Measurements from ENCODE around the gene FAM241B.

Gene FAM241B

GRCh38 chr10:69649786-69650550, 19.9 kb downstream of the FAM241B start:
- DNase-seq = no peak

GRCh38 chr10:69650589-69651261, 20.7 kb downstream of the FAM241B start:
- no peak for DNase-seq

- no peak for DNase-seq
These were observed 21.3 kb downstream of the FAM241B start for GRCh38 chr10:69651362-69651761.

- no peak for DNase-seq
These were observed 22.2 kb downstream of the FAM241B start for GRCh38 chr10:69652111-69652856.

- no peak for DNase-seq
These were observed 22.8 kb downstream of the FAM241B start for GRCh38 chr10:69652857-69653199.

- no peak for DNase-seq
These were observed 23.5 kb downstream of the FAM241B start for GRCh38 chr10:69653561-69653960.

- no peak for DNase-seq
These were observed 25.2 kb downstream of the FAM241B start for GRCh38 chr10:69655124-69655867.

- DNase-seq = no peak
These were observed 26.0 kb downstream of the FAM241B start for GRCh38 chr10:69655868-69656555.

- no peak for DNase-seq
These were observed 26.8 kb downstream of the FAM241B start for GRCh38 chr10:69656742-69657269.

GRCh38 chr10:69657430-69657829, 27.4 kb downstream of the FAM241B start:
- no peak for DNase-seq

- DNase-seq = no peak
These were observed 27.8 kb downstream of the FAM241B start for GRCh38 chr10:69657866-69658265.

- DNase-seq = no peak
These were observed 29.4 kb downstream of the FAM241B start for GRCh38 chr10:69659241-69660038.

- DNase-seq = no peak
These were observed 30.2 kb downstream of the FAM241B start for GRCh38 chr10:69660296-69660695.

- no peak for DNase-seq
These were observed 31.5 kb downstream of the FAM241B start for GRCh38 chr10:69661414-69662172.

GRCh38 chr10:69662173-69662877, 32.3 kb downstream of the FAM241B start:
- DNase-seq = no peak

- no peak for DNase-seq
These were observed 32.9 kb downstream of the FAM241B start for GRCh38 chr10:69662901-69663300.

- no peak for DNase-seq
These were observed 33.4 kb downstream of the FAM241B start for GRCh38 chr10:69663369-69663947.

- no peak for DNase-seq
These were observed 35.6 kb downstream of the FAM241B start for GRCh38 chr10:69665474-69666320.

- DNase-seq = no peak
These were observed 36.7 kb downstream of the FAM241B start for GRCh38 chr10:69666756-69667155.
